Measurements from ENCODE around the gene PSEN1.

PSEN1 gene

GRCh38 chr14:73255693-73256225 lies 119.5 kb downstream of the PSEN1 start:
- DNase-seq: no peak

DNA sequence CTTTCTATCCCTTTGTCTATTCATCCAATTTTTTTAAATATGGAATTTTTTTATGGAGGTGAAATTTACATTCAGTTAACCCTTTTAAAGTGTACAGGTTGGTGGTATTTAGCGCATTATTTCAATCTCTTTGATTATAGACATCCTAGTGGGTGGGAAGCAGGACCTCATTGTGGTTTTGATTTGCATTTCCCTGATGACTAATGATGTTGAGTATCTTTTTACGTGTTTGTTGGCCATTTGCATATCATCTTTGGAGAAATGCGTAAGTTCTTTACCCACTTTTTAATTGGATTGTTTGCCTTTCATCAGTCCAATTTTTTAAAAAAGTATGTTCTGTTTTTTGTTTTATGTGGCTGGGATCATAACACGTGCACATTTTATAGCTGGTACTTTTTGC lies 121.8 kb downstream of the PSEN1 start:
- DNase-seq: no peak

- DNase-seq: no peak
Observed at GRCh38 chr14:73258845-73259611, 122.7 kb downstream of the PSEN1 start.

GRCh38 chr14:73259837-73260236 lies 123.5 kb downstream of the PSEN1 start:
- no peak for DNase-seq

DNA sequence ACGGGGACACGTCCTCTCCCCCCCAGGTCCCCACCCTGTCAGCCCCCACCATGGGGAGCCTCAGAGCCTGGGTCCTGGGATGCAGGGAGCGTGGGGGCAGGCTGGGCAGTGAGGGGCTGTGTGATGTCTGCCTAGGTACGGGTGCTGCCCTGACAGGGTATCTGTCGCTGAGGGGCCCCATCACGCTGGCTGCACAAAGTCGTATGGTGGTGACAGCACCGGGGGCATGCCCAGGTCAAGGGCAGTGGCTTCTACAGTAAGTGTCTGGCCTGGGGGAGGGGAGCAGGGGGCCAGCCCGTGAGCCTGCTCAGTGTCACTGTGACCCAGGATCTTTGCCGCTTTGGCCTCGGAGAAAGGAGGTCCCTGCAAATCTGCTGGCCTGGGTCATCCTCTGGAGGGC lies 124.3 kb downstream of the PSEN1 start:
- no peak for DNase-seq

GRCh38 chr14:73261075-73261474 lies 124.8 kb downstream of the PSEN1 start:
- DNase-seq: no peak

GRCh38 chr14:73261520-73262426 lies 125.5 kb downstream of the PSEN1 start:
- no peak for DNase-seq

GRCh38 chr14:73262427-73263183 lies 126.3 kb downstream of the PSEN1 start:
- no peak for DNase-seq

- DNase-seq: no peak
Observed at GRCh38 chr14:73263606-73264005, 127.3 kb downstream of the PSEN1 start.

DNA sequence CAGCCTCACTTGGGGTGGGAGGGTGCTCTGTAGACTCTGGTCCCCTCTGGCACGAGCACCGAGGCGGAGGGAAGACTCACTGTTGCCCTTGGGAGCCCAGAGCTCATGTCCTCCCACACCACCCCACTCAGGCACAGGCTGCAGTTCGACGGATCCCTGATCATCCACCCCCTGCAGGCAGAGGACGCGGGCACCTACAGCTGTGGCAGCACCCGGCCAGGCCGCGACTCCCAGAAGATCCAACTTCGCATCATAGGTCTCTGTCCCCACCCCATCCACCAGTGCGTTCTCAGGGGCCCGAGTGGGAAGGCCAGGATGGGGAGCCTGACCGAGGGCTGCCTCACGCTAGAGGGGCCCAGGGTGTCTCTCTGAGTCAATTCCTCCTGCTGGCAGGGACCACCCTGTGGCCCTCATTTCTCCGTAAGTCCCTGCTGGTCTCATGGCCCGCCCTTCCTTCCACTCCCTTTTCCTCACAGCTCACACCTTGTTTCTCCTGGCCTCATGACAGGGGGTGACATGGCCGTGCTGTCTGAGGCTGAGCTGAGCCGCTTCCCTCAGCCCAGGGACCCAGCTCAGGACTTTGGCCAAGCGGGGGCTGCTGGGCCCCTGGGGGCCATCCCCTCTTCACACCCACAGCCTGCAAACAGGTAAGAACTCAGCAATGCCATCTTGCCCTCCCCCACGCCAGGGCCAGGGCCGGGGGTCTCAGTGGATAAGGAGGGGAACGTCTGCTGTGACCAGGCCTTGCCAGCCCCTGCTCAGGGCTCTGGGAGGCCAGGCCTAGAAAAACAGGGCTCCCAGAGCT lies 128.0 kb downstream of the PSEN1 start:
- DNase-seq: no peak

DNA sequence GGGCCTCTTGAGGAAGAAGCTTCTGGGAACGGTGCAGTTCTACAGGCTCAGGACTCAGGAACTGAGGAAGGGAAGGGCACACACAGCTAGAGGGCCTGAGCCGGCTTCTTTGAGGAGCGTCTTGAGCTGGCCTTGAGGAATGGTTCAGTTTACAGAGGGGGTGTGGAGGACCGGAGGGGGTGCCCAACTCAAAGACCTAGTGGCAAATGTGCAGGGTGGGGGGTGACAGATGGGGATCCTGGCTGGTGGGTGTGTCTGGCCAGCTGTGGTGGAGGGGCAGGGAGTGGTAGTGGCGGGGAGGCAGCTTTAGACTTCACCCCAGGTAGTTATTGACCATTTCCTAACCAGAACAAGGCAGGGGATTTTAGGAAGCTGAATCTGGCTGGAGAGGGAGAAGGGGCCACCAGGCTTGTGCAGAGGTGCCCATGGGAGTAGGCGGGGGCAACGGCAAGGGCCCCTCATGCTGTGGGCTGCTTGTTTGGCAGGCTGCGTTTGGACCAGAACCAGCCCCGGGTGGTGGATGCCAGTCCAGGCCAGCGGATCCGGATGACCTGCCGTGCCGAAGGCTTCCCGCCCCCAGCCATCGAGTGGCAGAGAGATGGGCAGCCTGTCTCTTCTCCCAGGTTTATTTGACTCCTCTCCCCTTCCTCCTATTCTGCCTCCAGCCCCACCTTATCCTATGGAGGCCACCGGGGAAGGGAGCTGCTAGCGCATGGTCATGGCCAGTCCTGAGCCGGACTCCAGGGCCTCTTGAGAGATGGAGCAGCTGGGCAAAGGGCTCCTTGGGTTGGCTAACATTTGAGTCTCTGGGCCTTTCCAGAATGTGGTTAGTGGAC lies 128.8 kb downstream of the PSEN1 start:
- no peak for DNase-seq

GRCh38 chr14:73265721-73266046 lies 129.4 kb downstream of the PSEN1 start:
- no peak for DNase-seq

DNA sequence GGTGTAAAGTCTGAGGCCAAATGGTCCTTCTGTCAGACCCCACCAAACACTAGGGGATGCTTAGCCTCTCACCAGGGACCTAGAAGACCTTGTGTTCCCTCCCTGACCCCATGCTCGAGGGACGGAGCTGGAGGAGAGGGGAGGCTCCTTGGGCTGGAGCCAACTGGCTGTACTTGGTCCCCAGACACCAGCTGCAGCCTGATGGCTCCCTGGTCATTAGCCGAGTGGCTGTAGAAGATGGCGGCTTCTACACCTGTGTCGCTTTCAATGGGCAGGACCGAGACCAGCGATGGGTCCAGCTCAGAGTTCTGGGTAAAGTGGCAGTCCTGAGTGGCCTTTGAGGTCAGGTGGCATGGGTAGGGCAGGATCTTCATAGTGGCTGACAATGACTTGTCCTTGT lies 130.0 kb downstream of the PSEN1 start:
- no peak for DNase-seq

GRCh38 chr14:73267474-73267873 lies 131.2 kb downstream of the PSEN1 start:
- DNase-seq: no peak

DNA sequence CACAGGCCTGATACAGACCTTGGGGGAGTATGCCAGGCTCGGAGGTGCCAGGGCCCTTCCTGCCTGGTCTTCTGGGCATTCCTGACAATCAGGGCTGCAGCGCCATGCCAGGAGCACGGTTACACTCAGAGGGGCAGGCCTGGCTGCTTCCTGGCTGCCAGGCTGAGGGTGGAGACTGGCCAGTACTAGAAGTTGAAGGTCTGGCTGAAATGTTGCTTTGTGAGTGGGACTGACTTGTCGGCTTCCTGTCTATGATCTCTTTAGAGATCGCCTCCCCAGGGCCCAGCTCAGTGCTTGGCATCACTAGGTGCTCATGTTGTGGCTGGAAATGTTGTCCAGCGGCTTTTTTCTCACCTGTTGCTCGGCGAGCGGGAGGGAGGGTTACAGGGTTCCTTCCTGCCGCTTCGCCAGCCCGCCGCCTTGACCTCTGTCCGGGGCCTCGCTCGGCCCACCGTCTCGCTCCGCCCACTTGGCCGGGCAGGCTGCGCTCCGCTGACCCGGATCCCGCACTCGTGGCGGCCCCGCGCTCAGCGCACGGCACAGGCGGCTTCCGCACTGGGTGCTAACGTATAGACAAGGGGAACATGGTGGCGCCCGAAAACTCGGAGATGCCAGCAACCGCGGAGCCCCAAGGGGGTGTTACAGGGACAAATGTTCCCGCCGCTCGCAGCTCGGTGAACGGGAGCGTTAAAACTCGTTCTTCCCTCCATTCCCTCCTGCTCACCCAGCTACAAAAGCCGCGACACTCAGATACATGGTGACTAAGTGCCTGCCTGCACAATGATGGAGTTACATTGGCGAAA lies 133.6 kb downstream of the PSEN1 start:
- DNase-seq: peak; percentile 39

DNA sequence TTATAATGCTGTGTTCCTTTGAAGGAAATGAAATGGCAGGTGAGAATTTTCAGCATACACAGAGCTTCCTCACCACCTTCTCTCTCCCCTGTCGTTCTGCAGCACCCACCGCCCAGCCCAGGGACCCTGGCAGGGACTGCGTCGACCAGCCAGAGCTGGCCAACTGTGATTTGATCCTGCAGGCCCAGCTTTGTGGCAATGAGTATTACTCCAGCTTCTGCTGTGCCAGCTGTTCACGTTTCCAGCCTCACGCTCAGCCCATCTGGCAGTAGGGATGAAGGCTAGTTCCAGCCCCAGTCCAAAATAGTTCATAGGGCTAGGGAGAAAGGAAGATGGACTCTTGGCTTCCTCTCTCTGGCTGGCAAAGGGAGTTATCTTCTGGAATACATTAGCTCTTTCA lies 136.1 kb downstream of the PSEN1 start:
- DNase-seq: no peak

Data from hematopoietic multipotent progenitor cell treated with erythropoietin and hydrocortisone succinate and interleukin-3 and kit ligand, for 6 days (in vitro differentiated cells).